Neural cell (in vitro differentiated cells): Measurements from ENCODE around the gene LZIC.

ENCODE experiments used
- EP300 ChIP-seq: fragments of 450-650 bp; conservative IDR thresholded peaks from 2 replicates; pipeline ENCODE4 v1.6.1; 2014; ENCODE audit warnings: antibody characterized with exemption, mild to moderate bottlenecking, moderate library complexity; ENCODE audit not compliant: poor library complexity, severe bottlenecking
- EZH2 ChIP-seq: fragments of 200-600, 300-800 bp; shearing (Covaris generic), sonication (generic); IDR thresholded peaks from 2 replicates; pipeline ENCODE4 v1.6.1; 2014; ENCODE audit warnings: antibody characterized with exemption, low read length, borderline replicate concordance, mild to moderate bottlenecking; ENCODE audit not compliant: insufficient read depth, poor library complexity, severe bottlenecking
- REST ChIP-seq: IDR thresholded peaks from 2 replicates; pipeline ENCODE4 v1.6.1; 2012; ENCODE audit warnings: borderline replicate concordance
- TF ChIP-seq, protein P1 (sequence below): fragments of 450-650 bp; IDR thresholded peaks from 2 replicates; pipeline ENCODE4 v1.5.1; 2014; ENCODE audit warnings: antibody characterized with exemption, mild to moderate bottlenecking, moderate library complexity; ENCODE audit not compliant: poor library complexity, severe bottlenecking

- TF ChIP-seq, protein P1, sequence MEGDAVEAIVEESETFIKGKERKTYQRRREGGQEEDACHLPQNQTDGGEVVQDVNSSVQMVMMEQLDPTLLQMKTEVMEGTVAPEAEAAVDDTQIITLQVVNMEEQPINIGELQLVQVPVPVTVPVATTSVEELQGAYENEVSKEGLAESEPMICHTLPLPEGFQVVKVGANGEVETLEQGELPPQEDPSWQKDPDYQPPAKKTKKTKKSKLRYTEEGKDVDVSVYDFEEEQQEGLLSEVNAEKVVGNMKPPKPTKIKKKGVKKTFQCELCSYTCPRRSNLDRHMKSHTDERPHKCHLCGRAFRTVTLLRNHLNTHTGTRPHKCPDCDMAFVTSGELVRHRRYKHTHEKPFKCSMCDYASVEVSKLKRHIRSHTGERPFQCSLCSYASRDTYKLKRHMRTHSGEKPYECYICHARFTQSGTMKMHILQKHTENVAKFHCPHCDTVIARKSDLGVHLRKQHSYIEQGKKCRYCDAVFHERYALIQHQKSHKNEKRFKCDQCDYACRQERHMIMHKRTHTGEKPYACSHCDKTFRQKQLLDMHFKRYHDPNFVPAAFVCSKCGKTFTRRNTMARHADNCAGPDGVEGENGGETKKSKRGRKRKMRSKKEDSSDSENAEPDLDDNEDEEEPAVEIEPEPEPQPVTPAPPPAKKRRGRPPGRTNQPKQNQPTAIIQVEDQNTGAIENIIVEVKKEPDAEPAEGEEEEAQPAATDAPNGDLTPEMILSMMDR: no peak
- TF ChIP-seq REST (no peak), EP300 (no peak), EZH2 (no peak)
These were observed 14.5 kb upstream of the LZIC start for GRCh38 chr1:9957726-9958125.
